NCI-H1105 (cell line): Measurements from ENCODE around the gene SPAG17.

Experiments used
- DNase-seq: peaks from one replicate; lab custom pipeline; 2025; lab: John Stamatoyannopoulos, UW

SPAG17 gene

DNA sequence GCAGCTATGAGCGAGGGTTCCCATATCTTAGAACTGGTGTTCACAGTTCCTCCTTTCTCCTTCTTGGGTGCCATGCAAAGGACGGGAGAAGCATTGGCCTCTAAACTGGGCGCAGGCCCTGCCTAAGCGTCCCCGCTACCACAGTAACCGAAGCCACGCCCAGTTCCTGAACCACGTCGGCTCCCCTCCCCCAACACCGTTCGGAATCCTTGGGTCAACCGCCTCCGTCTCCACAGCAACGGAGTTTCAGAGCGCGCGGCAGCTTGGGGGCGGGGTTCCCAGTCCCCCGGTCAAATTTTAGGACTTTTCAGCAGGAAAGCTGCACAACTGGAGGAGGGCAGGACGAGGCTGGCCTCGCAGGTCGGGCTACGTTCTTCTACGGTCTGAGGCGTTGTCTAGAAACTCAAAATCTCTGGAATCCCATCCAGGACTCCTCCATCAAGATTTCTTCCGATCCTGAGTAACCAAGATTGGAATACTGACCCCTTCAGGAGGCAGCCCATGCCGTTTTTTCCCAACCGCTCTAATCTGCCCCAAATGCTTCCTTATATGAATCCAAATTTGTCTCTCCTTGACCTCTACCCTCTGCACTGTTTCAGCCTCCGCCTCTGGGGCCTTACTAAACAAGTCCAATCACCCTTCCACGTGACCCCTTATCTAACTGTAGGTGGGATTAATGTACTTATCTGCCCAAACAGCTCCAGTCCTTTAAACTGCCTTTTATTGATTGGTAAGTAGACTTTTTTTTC, at the start of gene SPAG17:
Gene SPAG17 (minus strand): TSS at position 145 of the 749 bp plus-strand sequence. CDS start 71 bp downstream, at position 74.
- DNase-seq: peak; percentile 65

- no peak for DNase-seq
Measured at GRCh38 chr1:118225471-118225870, 40.4 kb upstream of the SPAG17 start.

GRCh38 chr1:118223426-118223825, 38.4 kb upstream of the SPAG17 start:
- no peak for DNase-seq

DNA sequence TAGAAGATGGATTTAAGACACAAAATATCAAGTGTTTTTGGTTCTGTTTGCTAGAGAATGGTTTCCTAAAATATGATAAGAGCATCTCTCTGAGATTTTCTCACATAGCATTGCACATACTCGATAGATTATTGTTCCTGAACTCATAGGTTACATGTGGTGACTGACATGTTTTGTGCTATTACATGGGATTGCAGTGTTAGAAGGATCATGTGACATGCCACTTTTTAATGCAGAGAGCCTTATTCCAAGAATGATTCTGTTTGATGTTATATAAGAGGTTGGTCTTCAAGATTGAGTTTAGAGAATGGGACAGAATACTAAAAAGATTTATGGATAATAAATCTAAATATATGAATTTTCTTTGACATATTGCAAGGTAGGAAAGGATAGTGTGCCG, 34.4 kb upstream of the SPAG17 start:
- DNase-seq: no peak

DNA sequence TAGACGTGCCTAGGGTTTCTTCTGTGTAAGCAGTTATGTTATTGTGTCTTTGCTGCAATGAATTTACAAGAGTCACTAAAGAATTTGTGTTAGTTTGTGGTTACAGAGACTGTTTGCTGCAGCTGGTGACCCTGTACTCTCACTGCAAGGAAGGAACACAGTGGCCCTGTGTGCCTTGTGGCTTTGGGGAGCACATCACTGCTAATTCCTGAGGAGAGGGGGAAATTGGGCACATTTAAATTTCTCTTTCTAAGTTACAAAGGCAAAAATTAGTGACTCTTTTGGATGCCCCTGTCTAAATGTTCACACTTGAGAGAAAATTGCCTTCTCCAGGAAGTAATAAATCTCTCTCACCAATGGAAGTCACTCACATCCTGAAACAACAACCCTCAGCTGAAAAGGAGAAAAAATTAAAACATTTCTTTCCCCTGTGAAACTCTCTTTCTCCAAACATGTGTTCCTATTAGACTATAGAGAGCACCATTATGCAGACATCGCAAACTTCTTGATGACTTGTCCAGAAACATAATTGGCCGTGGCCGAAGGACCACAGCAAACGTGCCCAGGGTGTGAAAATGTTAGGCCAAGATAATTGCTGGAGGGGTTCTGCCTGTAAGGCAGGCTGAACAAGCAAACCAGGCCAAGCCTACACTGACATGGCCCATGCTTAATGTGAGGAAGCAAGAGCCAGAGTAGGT, 32.3 kb upstream of the SPAG17 start:
- DNase-seq: no peak

DNA sequence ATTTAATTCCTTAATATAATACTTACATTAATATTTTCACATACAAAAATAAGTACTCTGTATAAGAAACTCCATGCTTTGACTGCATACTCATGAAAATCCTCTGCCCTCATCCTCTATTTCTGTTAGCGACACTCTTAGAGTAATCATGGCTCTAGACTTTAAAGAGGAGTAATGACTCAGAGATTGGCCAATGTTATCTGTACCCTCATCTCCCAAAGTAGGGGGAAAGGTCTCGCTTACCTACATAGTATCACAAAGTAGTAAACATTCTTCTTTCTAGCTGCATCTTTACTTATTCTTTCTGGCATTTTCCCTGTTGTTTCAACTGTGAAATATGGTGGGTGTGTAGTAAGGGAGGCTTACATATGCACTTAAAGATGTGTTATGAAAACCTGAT, 29.8 kb upstream of the SPAG17 start:
- DNase-seq: no peak

- no peak for DNase-seq
Measured at GRCh38 chr1:118210723-118211110, 25.7 kb upstream of the SPAG17 start.

DNA sequence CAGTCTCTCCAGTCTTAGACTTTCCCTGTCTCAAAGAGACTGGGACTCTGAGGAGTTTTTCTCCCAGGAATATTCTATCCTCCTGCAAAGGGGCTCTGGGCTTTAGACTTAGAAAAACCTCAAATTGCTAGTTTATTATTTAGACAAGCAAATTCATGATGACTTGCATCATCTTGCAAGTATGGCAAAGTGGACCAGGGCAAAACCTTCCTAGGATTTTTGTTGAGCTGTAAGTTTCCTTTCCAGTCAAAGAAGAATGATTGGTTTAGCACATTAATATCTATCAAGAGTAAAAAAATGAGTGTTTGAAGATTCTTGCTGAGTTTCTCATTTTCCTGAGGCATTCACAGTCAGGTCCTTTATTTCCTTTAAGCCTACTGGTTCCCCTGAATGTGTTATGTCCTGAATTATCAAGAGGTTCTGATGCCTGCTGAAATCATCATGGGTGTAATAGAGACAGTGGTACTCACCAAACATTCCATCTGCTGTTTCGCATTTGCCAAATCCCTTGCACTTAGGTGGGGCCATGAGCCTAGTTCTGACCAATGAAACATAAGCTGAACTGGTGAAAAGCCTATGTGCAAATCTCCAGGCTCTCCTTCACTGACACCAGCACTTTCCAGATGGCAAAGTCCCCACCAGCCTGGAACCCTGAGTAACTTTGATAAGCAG, 25.2 kb upstream of the SPAG17 start:
- no peak for DNase-seq

- DNase-seq: no peak
Measured at GRCh38 chr1:118209648-118210047, 24.6 kb upstream of the SPAG17 start.

DNA sequence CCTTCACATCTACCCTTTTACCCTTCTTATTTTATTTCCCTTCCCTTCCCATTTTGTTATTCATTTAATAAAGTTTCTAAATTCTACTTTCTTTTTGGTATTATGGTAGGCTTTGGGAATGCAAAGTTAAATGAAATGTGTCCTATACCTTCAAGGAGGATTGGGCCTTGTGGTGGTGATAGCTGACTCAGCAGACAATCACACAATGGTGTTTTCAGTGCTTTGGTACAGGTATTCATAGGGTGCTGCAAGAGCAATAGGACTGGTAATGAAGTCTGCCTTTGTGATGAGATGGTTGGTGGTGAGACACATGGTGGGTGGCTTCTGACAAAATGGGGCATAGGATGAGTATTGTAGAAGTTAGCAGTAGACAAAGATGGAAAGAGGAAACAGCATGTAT, 21.9 kb upstream of the SPAG17 start:
- no peak for DNase-seq

- peak; percentile 7 for DNase-seq
Measured at GRCh38 chr1:118204648-118205047, 19.6 kb upstream of the SPAG17 start.

- DNase-seq: no peak
Measured at GRCh38 chr1:118204105-118204504, 19.1 kb upstream of the SPAG17 start.

DNA sequence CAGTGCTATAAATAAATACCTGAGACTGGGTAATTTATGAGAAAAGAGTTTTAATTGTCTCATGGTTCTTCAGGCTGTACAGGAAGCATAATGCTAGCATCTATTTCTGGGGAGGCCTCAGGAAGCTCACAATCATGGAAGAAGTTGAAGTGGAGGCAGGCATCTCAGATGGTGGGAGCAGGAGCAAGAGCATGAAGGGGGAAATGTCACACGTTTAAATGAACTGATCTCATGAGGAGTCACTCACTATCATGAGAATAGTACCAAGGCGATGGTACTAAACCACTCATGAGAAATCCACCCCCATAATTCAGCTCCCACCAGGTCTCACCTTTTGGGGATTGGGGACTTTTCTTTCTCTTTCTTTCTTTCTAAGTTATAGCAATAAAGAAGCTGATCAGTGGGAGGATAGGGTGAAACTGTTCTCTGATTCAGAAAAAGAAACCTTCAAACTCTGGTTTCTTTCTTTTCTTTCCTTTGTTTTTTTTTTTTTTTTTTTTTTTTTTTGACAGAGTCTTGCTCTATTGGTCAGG, 17.1 kb upstream of the SPAG17 start:
- DNase-seq: no peak

DNA sequence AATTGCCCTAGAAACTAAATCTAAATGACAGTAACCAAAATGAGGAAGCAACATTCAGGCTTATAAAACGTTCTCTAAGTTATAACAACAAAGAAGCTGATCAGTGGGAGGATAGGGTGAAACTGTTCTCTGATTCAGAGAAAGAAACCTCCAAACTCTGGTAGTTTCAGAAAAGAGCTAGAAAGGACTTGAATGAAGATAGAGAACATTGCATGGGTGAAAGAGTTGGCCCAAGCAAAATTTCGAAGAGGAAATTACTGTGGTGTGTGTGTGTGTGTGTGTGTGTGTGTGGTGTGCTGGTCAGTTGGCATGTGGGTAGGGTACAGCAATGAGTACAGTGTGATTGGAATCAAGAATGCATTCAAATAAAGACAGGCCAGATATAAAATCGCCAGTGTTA, 16.5 kb upstream of the SPAG17 start:
- DNase-seq: no peak

- no peak for DNase-seq
Measured at GRCh38 chr1:118200836-118201235, 15.8 kb upstream of the SPAG17 start.

- no peak for DNase-seq
Measured at GRCh38 chr1:118190561-118190960, 5.5 kb upstream of the SPAG17 start.

GRCh38 chr1:118189564-118189963, 4.5 kb upstream of the SPAG17 start:
- no peak for DNase-seq

DNA sequence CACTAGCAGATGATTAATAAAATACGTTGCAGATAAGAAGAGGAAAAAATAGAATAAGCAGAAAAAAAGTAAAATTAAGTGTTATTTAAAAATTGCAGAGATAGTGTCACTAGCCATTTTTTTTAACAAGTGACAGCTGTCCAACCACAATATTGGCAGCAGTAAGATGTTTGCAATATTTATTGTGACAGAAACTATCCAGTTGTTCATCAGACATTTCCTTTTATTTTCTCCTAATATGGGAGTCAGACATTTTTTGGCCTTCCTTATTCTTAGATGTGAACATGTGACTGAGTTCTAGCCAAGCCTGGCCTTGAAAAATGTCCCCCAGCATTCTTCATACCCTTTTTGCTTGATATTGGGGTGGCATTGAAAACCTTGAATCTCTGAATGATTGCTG, 3.4 kb upstream of the SPAG17 start:
- DNase-seq: no peak

GRCh38 chr1:118186026-118186425, 998 bp upstream of the SPAG17 start:
- DNase-seq: no peak

- peak; percentile 6 for DNase-seq
Measured at GRCh38 chr1:118184739-118185083, 317 bp downstream of the SPAG17 start.

DNA sequence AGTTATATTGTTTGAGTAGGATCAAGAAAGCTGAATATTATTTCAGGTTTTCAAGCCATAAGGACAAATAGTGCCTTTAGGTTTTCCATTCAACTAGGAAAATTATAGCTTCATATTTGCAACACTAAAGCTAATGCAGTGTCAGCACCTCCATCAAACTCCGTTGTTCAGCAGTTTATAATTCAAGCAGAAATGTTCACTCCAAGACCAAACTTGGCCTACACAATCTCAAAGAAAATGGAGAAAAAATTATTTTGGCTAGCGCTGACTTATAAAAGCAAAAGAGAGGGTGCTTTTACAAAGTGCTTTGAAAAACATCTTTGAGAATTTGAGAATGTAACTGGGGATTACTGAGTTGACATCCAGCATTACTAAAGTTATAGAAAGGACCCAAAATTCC, 1.4 kb downstream of the SPAG17 start:
- DNase-seq: no peak

GRCh38 chr1:118177998-118178397, 7.0 kb downstream of the SPAG17 start:
- no peak for DNase-seq

- no peak for DNase-seq
Measured at GRCh38 chr1:118169016-118169415, 16.0 kb downstream of the SPAG17 start.
